SK-N-SH treated with all-trans-retinoic acid at 6 μM for 48 hours (cell line): Measurements from ENCODE around the gene FBLL1.

Experiments used
- ARNTL ChIP-seq: fragments of 450-650 bp; formaldehyde crosslinking; IDR thresholded peaks from 2 replicates; pipeline ENCODE4 v1.5.0; 2020; ENCODE audit warnings: low read depth, mild to moderate bottlenecking, moderate library complexity, borderline replicate concordance
- CSDC2 ChIP-seq: fragments of 250-450 bp; sonication (Bioruptor Pico); IDR thresholded peaks from 2 replicates; pipeline ENCODE4 v1.5.0; 2020; ENCODE audit warnings: mild to moderate bottlenecking, moderate library complexity
- RARB ChIP-seq: fragments of 250-450 bp; sonication (Bioruptor Pico); IDR thresholded peaks from 2 replicates; pipeline ENCODE4 v1.8.0; 2021; ENCODE audit warnings: mild to moderate bottlenecking, moderate library complexity
- SNAI2 ChIP-seq: fragments of 250-450 bp; sonication (Bioruptor Pico); IDR thresholded peaks from 2 replicates; pipeline ENCODE4 v1.5.0; 2020; ENCODE audit warnings: mild to moderate bottlenecking, moderate library complexity
- TCF4 ChIP-seq: fragments of 250-450 bp; sonication (Bioruptor Pico); IDR thresholded peaks from 2 replicates; pipeline ENCODE4 v1.8.0; 2021; ENCODE audit warnings: mild to moderate bottlenecking, moderate library complexity, borderline replicate concordance
- ZC3H10 ChIP-seq: fragments of 250-450 bp; sonication (Bioruptor Pico); IDR thresholded peaks from 2 replicates; pipeline ENCODE4 v1.5.1; 2021; ENCODE audit warnings: mild to moderate bottlenecking, moderate library complexity
- ZFP3 ChIP-seq: fragments of 250-450 bp; sonication (Bioruptor Pico); IDR thresholded peaks from 2 replicates; pipeline ENCODE4 v1.5.0; 2020; ENCODE audit warnings: mild to moderate bottlenecking, moderate library complexity
- ZFP30 ChIP-seq: fragments of 450-650 bp; formaldehyde crosslinking; IDR thresholded peaks from 2 replicates; pipeline ENCODE4 v1.5.0; 2022; ENCODE audit warnings: mild to moderate bottlenecking, moderate library complexity
- ZNF70 ChIP-seq: fragments of 450-650 bp; formaldehyde crosslinking; IDR thresholded peaks from 2 replicates; pipeline ENCODE4 v1.5.0; 2020; ENCODE audit warnings: mild to moderate bottlenecking, moderate library complexity
- TF ChIP-seq, protein P1 (sequence below): fragments of 250-450 bp; sonication (Bioruptor Pico); IDR thresholded peaks from 2 replicates; pipeline ENCODE4 v1.5.1; 2020; ENCODE audit warnings: low read depth, mild to moderate bottlenecking, moderate library complexity
- TF ChIP-seq, protein P2 (sequence below): fragments of 250-450 bp; sonication (Bioruptor Pico); IDR thresholded peaks from 2 replicates; pipeline ENCODE4 v1.8.0; 2020; ENCODE audit warnings: mild to moderate bottlenecking, moderate library complexity, borderline replicate concordance
- TF ChIP-seq, protein P3 (sequence below): fragments of 250-450 bp; sonication (Bioruptor Pico); IDR thresholded peaks from 2 replicates; pipeline ENCODE4 v1.5.1; 2021; ENCODE audit warnings: mild to moderate bottlenecking, moderate library complexity

DNA sequence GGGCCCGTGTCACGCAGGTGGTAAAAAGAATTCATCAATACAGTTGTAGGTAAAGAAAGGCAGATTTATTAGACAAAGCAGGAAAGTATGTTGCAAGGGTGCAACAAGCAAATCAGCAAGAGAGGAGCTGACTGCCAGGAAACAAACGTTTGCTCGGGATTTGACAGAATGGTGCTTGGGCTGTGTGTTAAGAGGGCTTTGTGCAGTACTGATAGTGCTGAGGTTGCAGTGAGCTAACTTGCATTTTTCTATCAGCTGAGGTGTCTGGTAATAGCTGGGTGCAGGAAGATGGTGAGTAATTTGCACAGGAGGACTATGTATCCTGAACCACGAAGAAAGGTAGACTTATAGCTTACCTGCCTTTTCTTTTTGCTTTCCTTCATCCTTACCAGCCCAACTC lies 46.7 kb upstream of the FBLL1 start:
- TF ChIP-seq ARNTL (CRISPR knock-in tag) (no peak), TCF4 (CRISPR knock-in tag) (no peak), ZNF70 (no peak), ZFP30 (no peak), ZFP3 (CRISPR knock-in tag) (no peak), SNAI2 (no peak), ZC3H10 (CRISPR knock-in tag) (no peak), CSDC2 (CRISPR knock-in tag) (no peak), RARB (CRISPR knock-in tag) (no peak)
- TF ChIP-seq, protein P1, sequence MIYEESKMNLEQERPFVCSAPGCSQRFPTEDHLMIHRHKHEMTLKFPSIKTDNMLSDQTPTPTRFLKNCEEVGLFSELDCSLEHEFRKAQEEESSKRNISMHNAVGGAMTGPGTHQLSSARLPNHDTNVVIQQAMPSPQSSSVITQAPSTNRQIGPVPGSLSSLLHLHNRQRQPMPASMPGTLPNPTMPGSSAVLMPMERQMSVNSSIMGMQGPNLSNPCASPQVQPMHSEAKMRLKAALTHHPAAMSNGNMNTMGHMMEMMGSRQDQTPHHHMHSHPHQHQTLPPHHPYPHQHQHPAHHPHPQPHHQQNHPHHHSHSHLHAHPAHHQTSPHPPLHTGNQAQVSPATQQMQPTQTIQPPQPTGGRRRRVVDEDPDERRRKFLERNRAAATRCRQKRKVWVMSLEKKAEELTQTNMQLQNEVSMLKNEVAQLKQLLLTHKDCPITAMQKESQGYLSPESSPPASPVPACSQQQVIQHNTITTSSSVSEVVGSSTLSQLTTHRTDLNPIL (CRISPR knock-in tag) = no peak
- TF ChIP-seq, protein P2, sequence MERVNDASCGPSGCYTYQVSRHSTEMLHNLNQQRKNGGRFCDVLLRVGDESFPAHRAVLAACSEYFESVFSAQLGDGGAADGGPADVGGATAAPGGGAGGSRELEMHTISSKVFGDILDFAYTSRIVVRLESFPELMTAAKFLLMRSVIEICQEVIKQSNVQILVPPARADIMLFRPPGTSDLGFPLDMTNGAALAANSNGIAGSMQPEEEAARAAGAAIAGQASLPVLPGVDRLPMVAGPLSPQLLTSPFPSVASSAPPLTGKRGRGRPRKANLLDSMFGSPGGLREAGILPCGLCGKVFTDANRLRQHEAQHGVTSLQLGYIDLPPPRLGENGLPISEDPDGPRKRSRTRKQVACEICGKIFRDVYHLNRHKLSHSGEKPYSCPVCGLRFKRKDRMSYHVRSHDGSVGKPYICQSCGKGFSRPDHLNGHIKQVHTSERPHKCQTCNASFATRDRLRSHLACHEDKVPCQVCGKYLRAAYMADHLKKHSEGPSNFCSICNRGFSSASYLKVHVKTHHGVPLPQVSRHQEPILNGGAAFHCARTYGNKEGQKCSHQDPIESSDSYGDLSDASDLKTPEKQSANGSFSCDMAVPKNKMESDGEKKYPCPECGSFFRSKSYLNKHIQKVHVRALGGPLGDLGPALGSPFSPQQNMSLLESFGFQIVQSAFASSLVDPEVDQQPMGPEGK (CRISPR knock-in tag) = no peak
- TF ChIP-seq, protein P3, sequence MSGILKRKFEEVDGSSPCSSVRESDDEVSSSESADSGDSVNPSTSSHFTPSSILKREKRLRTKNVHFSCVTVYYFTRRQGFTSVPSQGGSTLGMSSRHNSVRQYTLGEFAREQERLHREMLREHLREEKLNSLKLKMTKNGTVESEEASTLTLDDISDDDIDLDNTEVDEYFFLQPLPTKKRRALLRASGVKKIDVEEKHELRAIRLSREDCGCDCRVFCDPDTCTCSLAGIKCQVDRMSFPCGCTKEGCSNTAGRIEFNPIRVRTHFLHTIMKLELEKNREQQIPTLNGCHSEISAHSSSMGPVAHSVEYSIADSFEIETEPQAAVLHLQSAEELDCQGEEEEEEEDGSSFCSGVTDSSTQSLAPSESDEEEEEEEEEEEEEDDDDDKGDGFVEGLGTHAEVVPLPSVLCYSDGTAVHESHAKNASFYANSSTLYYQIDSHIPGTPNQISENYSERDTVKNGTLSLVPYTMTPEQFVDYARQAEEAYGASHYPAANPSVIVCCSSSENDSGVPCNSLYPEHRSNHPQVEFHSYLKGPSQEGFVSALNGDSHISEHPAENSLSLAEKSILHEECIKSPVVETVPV (CRISPR knock-in tag) = no peak
